ENCODE measurements around the gene SNX14. TPM values are rescaled to one million over a fixed set of nuclear protein-coding genes. Genes with fewer than 3 reads are reported as not detected.
"Not testable (repeated sequence)": the region's sequence is repeated elsewhere in the genome, so short reads cannot be mapped to it uniquely, and the experiment has no call there.

The SNX14 gene
- 10 to 100 TPM; 71.0 to 84.5 TPM for total RNA-seq
- long read RNA-seq, transcript SNX14-201 (29 exons, 3,486 nt), result minor isoform, 7 of 140 reads
- long read RNA-seq, transcript SNX14-203 (28 exons, 3,111 nt), result major isoform, 78 of 140 reads
- long read RNA-seq, transcript SNX14-202 (26 exons, 3,348 nt), result minor isoform, 10 of 140 reads
- long read RNA-seq, partial matches to known transcripts, result 5 of 140 reads
- long read RNA-seq, other reads (novel, unspliced or antisense), result 40 of 140 reads

GRCh38 chr6:85593438-85594196, at the start of gene SNX14:
Gene SNX14, minus strand, starts transcription at chr6:85593858. Its CDS starts 140 bp downstream, at chr6:85593718.
- DNase-seq, result peak; percentile 96
- ATAC-seq, result peak; percentile 88
- intact Hi-C loops (cut with DNase I, micrococcal nuclease), result loop anchor here in 1 of 2 donors (10.0 kb wide), 1 partner anchor 81 kb away; no protein-coding TSS in a partner anchor

GRCh38 chr6:85642774-85643536, 49.3 kb upstream of the SNX14 start, which contains the start of gene SYNCRIP:
Gene SYNCRIP, minus strand, starts transcription at chr6:85642886. Its CDS starts 1,447 bp downstream, at chr6:85641439.
- intact Hi-C loops (cut with DNase I, micrococcal nuclease), result loop anchor here in 1 of 2 donors (2.0 kb wide), 1 partner anchor 36 kb away; no protein-coding TSS in a partner anchor
- ATAC-seq (peak; percentile 80), DNase-seq (peak; percentile 98 to 99)

GRCh38 chr6:85641897-85642773, 48.5 kb upstream of the SNX14 start:
- DNase-seq (peak; percentile 67 to 71), ATAC-seq (peak; percentile 13)
- intact Hi-C loops (cut with DNase I, micrococcal nuclease), result loop anchor here in 1 of 2 donors (2.0 kb wide), 1 partner anchor 37 kb away; no protein-coding TSS in a partner anchor

GRCh38 chr6:85641522-85641896, 47.9 kb upstream of the SNX14 start:
- no peak for ATAC-seq
- intact Hi-C loops (cut with DNase I, micrococcal nuclease), result no loop called here
- DNase-seq, result no peak

- DNase-seq (no peak), ATAC-seq (no peak)
- intact Hi-C loops (cut with DNase I, micrococcal nuclease), result no loop called here
Observed at GRCh38 chr6:85640821-85641220, 47.2 kb upstream of the SNX14 start.

GRCh38 chr6:85637579-85637978, 43.9 kb upstream of the SNX14 start:
- ATAC-seq (no peak), DNase-seq (no peak)
- intact Hi-C loops (cut with DNase I, micrococcal nuclease), result no loop called here

- intact Hi-C loops (cut with DNase I, micrococcal nuclease), result no loop called here
- DNase-seq (no peak), ATAC-seq (no peak)
Observed at GRCh38 chr6:85632164-85632942, 38.7 kb upstream of the SNX14 start.

- intact Hi-C loops (cut with DNase I, micrococcal nuclease); DNase-seq: not testable (repeated sequence)
Observed at GRCh38 chr6:85631117-85631516, 37.5 kb upstream of the SNX14 start.

GRCh38 chr6:85628353-85628752, 34.7 kb upstream of the SNX14 start:
- DNase-seq (no peak), ATAC-seq (no peak)
- intact Hi-C loops (cut with DNase I, micrococcal nuclease), result no loop called here

More at GRCh38 chr6:85631117-85631516, 37.5 kb upstream of the SNX14 start:
- ATAC-seq, result not testable (repeated sequence)

- intact Hi-C loops (cut with DNase I, micrococcal nuclease), result no loop called here
- ATAC-seq (no peak), DNase-seq (no peak)
Observed at GRCh38 chr6:85620308-85620707, 26.6 kb upstream of the SNX14 start.

- ATAC-seq, result no peak
- no peak for DNase-seq
- intact Hi-C loops (cut with DNase I, micrococcal nuclease), result no loop called here
Observed at GRCh38 chr6:85614780-85615179, 21.1 kb upstream of the SNX14 start.

- intact Hi-C loops (cut with DNase I, micrococcal nuclease), result no loop called here
- DNase-seq (no peak), ATAC-seq (peak; percentile 44)
Observed at GRCh38 chr6:85612690-85613474, 19.2 kb upstream of the SNX14 start.

GRCh38 chr6:85610182-85610895, 16.7 kb upstream of the SNX14 start:
- DNase-seq, result no peak
- ATAC-seq, result no peak
- intact Hi-C loops (cut with DNase I, micrococcal nuclease), result no loop called here

- intact Hi-C loops (cut with DNase I, micrococcal nuclease), result no loop called here
- ATAC-seq (no peak), DNase-seq (no peak)
Observed at GRCh38 chr6:85602100-85602499, 8.4 kb upstream of the SNX14 start.

- no peak for DNase-seq
Observed at GRCh38 chr6:85600713-85601313, 7.2 kb upstream of the SNX14 start.

More at GRCh38 chr6:85600713-85601313, 7.2 kb upstream of the SNX14 start:
- no peak for ATAC-seq
- intact Hi-C loops (cut with DNase I, micrococcal nuclease), result no loop called here
